Measurements from ENCODE around the gene ITGA7.
"Not testable (repeated sequence)": the region's sequence is repeated elsewhere in the genome, so short reads cannot be mapped to it uniquely, and the experiment has no call there.

Gene ITGA7

GRCh38 chr12:55658212-55658611, 49.5 kb downstream of the ITGA7 start:
- no peaks in the 10 kb centered on the region for H3K4me1 Mint-ChIP-seq
- DNase-seq: no peak
- no peak for TF ChIP-seq CTCF (IDR thresholded peaks at IDR 0.05)
- no peak overlapping the region for H3K4me3 Mint-ChIP-seq
- no peaks in the 10 kb centered on the region for H3K9me3 Mint-ChIP-seq
- no peaks in the 10 kb centered on the region for H3K36me3 Mint-ChIP-seq (ENCODE audit: low read depth)
- H3K27me3 Mint-ChIP-seq (ENCODE audit: low read depth, poor library complexity): peaks cover 32% of the 10 kb centered on the region
- H3K27ac Mint-ChIP-seq: no peak overlapping the region

- Mint-ChIP-seq H3K27ac (no peak overlapping the region), H3K9me3 (no peaks in the 10 kb centered on the region), H3K4me1 (no peaks in the 10 kb centered on the region), H3K36me3 (ENCODE audit: low read depth) (no peaks in the 10 kb centered on the region), H3K4me3 (no peak overlapping the region), H3K27me3 (ENCODE audit: low read depth, poor library complexity) (peaks cover 32% of the 10 kb centered on the region)
- no peak for TF ChIP-seq CTCF (IDR thresholded peaks at IDR 0.05)
- DNase-seq: no peak
Measured at GRCh38 chr12:55657212-55657611, 50.5 kb downstream of the ITGA7 start.

- TF ChIP-seq CTCF (IDR thresholded peaks at IDR 0.05): no peak
- Mint-ChIP-seq H3K4me3 (no peak overlapping the region), H3K4me1 (no peaks in the 10 kb centered on the region), H3K27ac (no peak overlapping the region), H3K27me3 (ENCODE audit: low read depth, poor library complexity) (peaks cover 28% of the 10 kb centered on the region), H3K36me3 (ENCODE audit: low read depth) (no peaks in the 10 kb centered on the region), H3K9me3 (peaks cover 11% of the 10 kb centered on the region)
- DNase-seq: no peak
Measured at GRCh38 chr12:55654511-55655214, 53.0 kb downstream of the ITGA7 start.

GRCh38 chr12:55653031-55653430, 54.7 kb downstream of the ITGA7 start:
- H3K36me3 Mint-ChIP-seq (ENCODE audit: low read depth): no peaks in the 10 kb centered on the region
- no peak for DNase-seq

DNA sequence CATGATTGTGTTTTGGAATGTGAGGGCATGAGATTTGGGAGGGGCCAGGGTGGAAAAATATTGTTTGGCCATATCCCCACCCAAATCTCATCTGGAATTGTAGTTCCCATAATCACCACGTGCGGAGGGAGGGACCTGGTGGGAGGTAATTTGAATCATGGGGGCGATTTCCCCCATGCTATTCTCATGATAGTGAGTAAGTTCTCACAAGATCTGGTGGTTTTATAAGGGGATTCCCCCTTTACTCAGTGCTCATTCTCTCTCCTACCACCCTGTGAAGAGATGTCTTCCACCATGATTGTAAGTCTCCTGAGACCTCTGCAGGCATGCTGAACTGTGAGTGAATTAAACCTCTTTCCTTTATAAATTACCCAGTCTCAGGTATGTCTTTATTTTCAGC, 55.4 kb downstream of the ITGA7 start:
- Mint-ChIP-seq H3K27ac (no peak overlapping the region), H3K4me3 (no peak overlapping the region), H3K4me1 (no peaks in the 10 kb centered on the region), H3K36me3 (ENCODE audit: low read depth) (no peaks in the 10 kb centered on the region), H3K27me3 (ENCODE audit: low read depth, poor library complexity) (peaks cover 12% of the 10 kb centered on the region), H3K9me3 (peaks cover 34% of the 10 kb centered on the region)
- no peak for DNase-seq
- TF ChIP-seq CTCF (IDR thresholded peaks at IDR 0.05): no peak

More at GRCh38 chr12:55653031-55653430, 54.7 kb downstream of the ITGA7 start:
- Mint-ChIP-seq H3K27me3 (ENCODE audit: low read depth, poor library complexity) (peaks cover 18% of the 10 kb centered on the region), H3K9me3 (peaks cover 27% of the 10 kb centered on the region), H3K4me3 (no peak overlapping the region), H3K4me1 (no peaks in the 10 kb centered on the region), H3K27ac (no peak overlapping the region)
- no peak for TF ChIP-seq CTCF (IDR thresholded peaks at IDR 0.05)

DNA sequence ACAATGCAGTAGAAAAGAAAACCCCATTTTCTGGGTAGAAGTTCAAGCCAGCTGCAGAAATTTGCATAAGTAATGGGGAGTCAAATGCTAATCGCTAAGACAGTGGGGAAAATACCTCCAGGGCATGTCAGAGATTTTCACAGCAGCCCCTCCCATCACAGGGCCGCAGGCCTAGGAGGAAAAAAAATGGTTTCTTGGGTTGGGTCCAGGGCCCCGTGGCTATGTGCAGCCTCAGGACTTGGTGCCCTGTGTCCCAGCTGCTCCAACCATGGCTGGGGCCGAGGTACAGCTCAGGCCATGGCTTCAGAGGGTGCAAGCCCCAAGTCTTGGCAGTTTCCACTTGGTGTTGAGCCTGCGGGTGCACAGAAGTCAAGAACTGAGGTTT, 56.4 kb downstream of the ITGA7 start:
- H3K9me3 Mint-ChIP-seq: peaks cover 43% of the 10 kb centered on the region
- DNase-seq: no peak
- no peak for TF ChIP-seq CTCF (IDR thresholded peaks at IDR 0.05)
- peaks cover 3% of the 10 kb centered on the region for H3K27me3 Mint-ChIP-seq (ENCODE audit: low read depth, poor library complexity)
- no peak overlapping the region for H3K4me3 Mint-ChIP-seq
- H3K36me3 Mint-ChIP-seq (ENCODE audit: low read depth): peaks cover 8% of the 10 kb centered on the region
- peaks cover 9% of the 10 kb centered on the region for H3K4me1 Mint-ChIP-seq
- no peak overlapping the region for H3K27ac Mint-ChIP-seq

GRCh38 chr12:55650620-55651298, 56.9 kb downstream of the ITGA7 start:
- not testable (repeated sequence) for H3K27ac Mint-ChIP-seq
- H3K4me1 Mint-ChIP-seq: peaks cover 13% of the 10 kb centered on the region
- H3K9me3 Mint-ChIP-seq: peaks cover 48% of the 10 kb centered on the region

More at GRCh38 chr12:55650620-55651298, 56.9 kb downstream of the ITGA7 start:
- H3K27me3 Mint-ChIP-seq (ENCODE audit: low read depth, poor library complexity); DNase-seq; H3K4me3 Mint-ChIP-seq: not testable (repeated sequence)
- H3K36me3 Mint-ChIP-seq (ENCODE audit: low read depth): peaks cover 12% of the 10 kb centered on the region
